HCT116 (cell line): ENCODE measurements around the gene EML4.

ENCODE experiments used
- EGR1 ChIP-seq: IDR thresholded peaks from 2 replicates; pipeline ENCODE4 v1.6.1; 2012; ENCODE audit warnings: low read depth
- EZH2phosphoT487 ChIP-seq: fragments of 200-600 bp; IDR thresholded peaks from 2 replicates; pipeline ENCODE4 v1.6.1; 2018; ENCODE audit warnings: antibody characterized with exemption, borderline replicate concordance
- JUND ChIP-seq: IDR thresholded peaks from 2 replicates; pipeline ENCODE4 v1.6.1; 2012
- POLR2A ChIP-seq: IDR thresholded peaks from 2 replicates; pipeline ENCODE4 v1.7.0; 2011; ENCODE audit warnings: borderline replicate concordance; ENCODE audit not compliant: insufficient read depth, insufficient read length; ENCODE audit errors: extremely low read depth
- POLR2AphosphoS5 ChIP-seq: IDR thresholded peaks from 2 replicates; pipeline ENCODE4 v1.6.1; 2011; ENCODE audit warnings: mild to moderate bottlenecking, low read depth, low read length, moderate library complexity
- RAD21 ChIP-seq: IDR thresholded peaks from 2 replicates; pipeline ENCODE4 v1.6.1; 2012; ENCODE audit warnings: low read depth, mild to moderate bottlenecking
- TF ChIP-seq, protein P1 (sequence below), 3 experiments: fragments of 200-600 bp in 1 of 3; sonication (generic) in 1 of 3; IDR thresholded peaks in 2 of 3; conservative IDR thresholded peaks in 1 of 3; 2 replicates each; pipeline ENCODE4 v1.5.1; 2012 to 2017; ENCODE audit warnings: low read depth in 2 of 3, low read length in 2 of 3, antibody characterized with exemption in 1 of 3, borderline replicate concordance in 1 of 3, control low read depth in 1 of 3, mild to moderate bottlenecking in 1 of 3, mixed read lengths in 1 of 3, mixed run types in 1 of 3, moderate library complexity in 1 of 3; ENCODE audit not compliant: insufficient read depth in 1 of 3

DNA sequence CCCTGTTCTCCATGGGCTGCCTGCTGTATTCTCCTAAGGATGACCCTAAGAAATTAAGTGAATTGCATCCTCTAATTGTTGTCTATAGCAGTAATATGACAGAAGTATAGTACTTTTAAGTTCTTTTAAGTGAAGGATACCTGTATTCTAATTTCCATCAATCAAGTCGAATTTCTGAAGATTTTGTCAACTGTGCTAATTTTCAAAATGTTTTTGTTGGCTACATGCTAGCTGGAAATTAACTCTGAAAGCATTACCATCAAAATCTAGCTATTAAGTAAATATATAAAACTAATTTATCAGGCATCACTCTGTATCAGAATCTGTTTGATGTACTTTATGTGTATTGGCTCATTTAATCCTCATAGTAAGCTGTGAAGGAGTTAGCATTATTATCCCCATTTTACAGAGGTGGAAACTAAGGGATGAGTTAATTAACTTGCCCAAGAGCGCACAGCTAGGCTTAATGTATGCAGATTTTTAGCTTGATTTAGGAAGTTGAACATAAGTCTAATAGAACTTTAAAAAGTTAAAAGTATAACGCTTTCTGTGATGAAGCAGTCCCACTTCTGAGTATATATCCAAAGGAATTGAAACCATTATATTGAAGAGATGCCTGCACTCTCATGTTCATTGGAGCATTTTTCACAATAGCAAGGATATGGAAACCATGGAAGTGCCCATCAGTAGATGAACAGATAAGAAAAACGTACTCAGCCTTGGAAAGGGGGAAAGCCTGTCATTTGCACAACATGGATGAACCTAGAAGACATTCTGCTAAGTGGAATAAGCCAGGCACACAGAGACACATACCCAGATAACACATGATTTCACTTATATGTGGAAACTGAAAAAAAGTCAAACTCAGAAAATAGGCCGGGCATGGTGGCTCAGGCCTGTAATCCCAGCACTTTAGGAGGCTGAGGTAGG is 32.0 kb downstream of the EML4 start:
- TF ChIP-seq POLR2AphosphoS5, result no peak
- TF ChIP-seq, protein P1, sequence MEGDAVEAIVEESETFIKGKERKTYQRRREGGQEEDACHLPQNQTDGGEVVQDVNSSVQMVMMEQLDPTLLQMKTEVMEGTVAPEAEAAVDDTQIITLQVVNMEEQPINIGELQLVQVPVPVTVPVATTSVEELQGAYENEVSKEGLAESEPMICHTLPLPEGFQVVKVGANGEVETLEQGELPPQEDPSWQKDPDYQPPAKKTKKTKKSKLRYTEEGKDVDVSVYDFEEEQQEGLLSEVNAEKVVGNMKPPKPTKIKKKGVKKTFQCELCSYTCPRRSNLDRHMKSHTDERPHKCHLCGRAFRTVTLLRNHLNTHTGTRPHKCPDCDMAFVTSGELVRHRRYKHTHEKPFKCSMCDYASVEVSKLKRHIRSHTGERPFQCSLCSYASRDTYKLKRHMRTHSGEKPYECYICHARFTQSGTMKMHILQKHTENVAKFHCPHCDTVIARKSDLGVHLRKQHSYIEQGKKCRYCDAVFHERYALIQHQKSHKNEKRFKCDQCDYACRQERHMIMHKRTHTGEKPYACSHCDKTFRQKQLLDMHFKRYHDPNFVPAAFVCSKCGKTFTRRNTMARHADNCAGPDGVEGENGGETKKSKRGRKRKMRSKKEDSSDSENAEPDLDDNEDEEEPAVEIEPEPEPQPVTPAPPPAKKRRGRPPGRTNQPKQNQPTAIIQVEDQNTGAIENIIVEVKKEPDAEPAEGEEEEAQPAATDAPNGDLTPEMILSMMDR (IDR thresholded peaks at IDR 0.05 in 2 of 3, conservative IDR thresholded peaks at IDR 0.05 in 1 of 3; ENCODE audit: borderline replicate concordance in 1 of 3, insufficient read depth in 1 of 3, low read depth in 2 of 3, low read length in 2 of 3), result no peak
- no peak for TF ChIP-seq POLR2A
- no peak for TF ChIP-seq EZH2phosphoT487
- no peak for TF ChIP-seq JUND
- no peak for TF ChIP-seq EGR1
- no peak for TF ChIP-seq RAD21
